OCI-LY3 (cell line): ENCODE measurements around the gene KIF25.

ENCODE experiments used
- CTCF ChIP-seq: fragments of 200-600, 300-600 bp; sonication (generic); IDR thresholded peaks from 2 replicates; pipeline ENCODE4 v1.5.1; 2014; ENCODE audit warnings: antibody characterized with exemption, low read length, low read depth
- EZH2phosphoT487 ChIP-seq: fragments of 200-600 bp; shearing (Covaris generic); IDR thresholded peaks from 2 replicates; pipeline ENCODE4 v1.6.1; 2018; ENCODE audit warnings: antibody characterized with exemption, mixed run types, low read depth

- TF ChIP-seq CTCF, result no peak
- no peak for TF ChIP-seq EZH2phosphoT487
These were observed 9.3 kb upstream of the KIF25 start for GRCh38 chr6:167988154-167988495.
